WERI-Rb-1 (cell line): ENCODE results near the gene KDM4B.

Source experiments
- DNase-seq: peaks from one replicate; pipeline ENCODE4 v3.0.0-alpha.2; 2020
- H3K27ac ChIP-seq: fragments of 250-450 bp; sonication (Bioruptor Pico); 2 replicates; pipeline ENCODE4 v1.5.1; 2020; ENCODE audit warnings: mild to moderate bottlenecking, moderate library complexity
- H3K27me3 ChIP-seq: fragments of 250-450 bp; sonication (Bioruptor Pico); 2 replicates; pipeline ENCODE4 v1.5.1; 2021; ENCODE audit warnings: mild to moderate bottlenecking, low read depth, moderate library complexity; ENCODE audit not compliant: insufficient read depth, severe bottlenecking
- H3K36me3 ChIP-seq: fragments of 250-450 bp; sonication (Bioruptor Pico); 2 replicates; pipeline ENCODE4 v1.5.1; 2020; ENCODE audit warnings: mild to moderate bottlenecking, moderate library complexity
- H3K4me3 ChIP-seq: 2 replicates; pipeline ENCODE4 v1.5.1; 2011; ENCODE audit warnings: low read depth, mild to moderate bottlenecking, control low read depth, low read length
- H3K9me3 ChIP-seq: fragments of 250-450 bp; sonication (Bioruptor Pico); 2 replicates; pipeline ENCODE4 v1.5.1; 2021; ENCODE audit warnings: mild to moderate bottlenecking, moderate library complexity; ENCODE audit not compliant: severe bottlenecking
- CTCF ChIP-seq: IDR thresholded peaks from 2 replicates; pipeline ENCODE4 v1.5.1; 2011; ENCODE audit warnings: low read depth, mild to moderate bottlenecking, control low read depth, inconsistent platforms, low read length

KDM4B gene

GRCh38 chr19:4976401-4977298, 7.7 kb downstream of the KDM4B start:
- H3K27ac ChIP-seq = no peak overlapping the region
- no peaks in the 10 kb centered on the region for H3K27me3 ChIP-seq
- peak; percentile 45 for TF ChIP-seq CTCF
- no peak for DNase-seq
- H3K9me3 ChIP-seq = no peaks in the 10 kb centered on the region
- no peak overlapping the region for H3K4me3 ChIP-seq
- peaks cover 17% of the 10 kb centered on the region for H3K36me3 ChIP-seq

GRCh38 chr19:4977299-4978174, 8.6 kb downstream of the KDM4B start:
- H3K9me3 ChIP-seq = no peaks in the 10 kb centered on the region
- no peak overlapping the region for H3K4me3 ChIP-seq
- no peak for TF ChIP-seq CTCF
- H3K27ac ChIP-seq = no peak overlapping the region
- H3K27me3 ChIP-seq = no peaks in the 10 kb centered on the region
- DNase-seq = no peak
- H3K36me3 ChIP-seq = peaks cover 17% of the 10 kb centered on the region

GRCh38 chr19:4979211-4979807, 10.4 kb downstream of the KDM4B start:
- H3K27me3 ChIP-seq = no peaks in the 10 kb centered on the region
- H3K27ac ChIP-seq = no peak overlapping the region
- TF ChIP-seq CTCF = no peak
- H3K4me3 ChIP-seq = no peak overlapping the region
- no peak for DNase-seq
- H3K36me3 ChIP-seq = peaks cover 23% of the 10 kb centered on the region
- no peaks in the 10 kb centered on the region for H3K9me3 ChIP-seq

- H3K27me3 ChIP-seq = no peaks in the 10 kb centered on the region
- no peak overlapping the region for H3K4me3 ChIP-seq
- peaks cover 23% of the 10 kb centered on the region for H3K36me3 ChIP-seq
- H3K9me3 ChIP-seq = no peaks in the 10 kb centered on the region
- no peak for TF ChIP-seq CTCF
- no peak for DNase-seq
- H3K27ac ChIP-seq = no peak overlapping the region
Observed at GRCh38 chr19:4980067-4980466, 11.2 kb downstream of the KDM4B start.

- Histone ChIP-seq H3K4me3 (no peak overlapping the region), H3K27me3 (no peaks in the 10 kb centered on the region), H3K36me3 (peaks cover 23% of the 10 kb centered on the region), H3K9me3 (no peaks in the 10 kb centered on the region), H3K27ac (no peak overlapping the region)
- DNase-seq = no peak
- no peak for TF ChIP-seq CTCF
Observed at GRCh38 chr19:4980838-4981680, 12.1 kb downstream of the KDM4B start.
